Right hindlimb (tissue), 1 donor: ENCODE data around the gene RPL13A.

Experiments used
- DNase-seq: peaks from one replicate; pipeline ENCODE4 v3.0.0-alpha.2; 2018

Gene RPL13A

GRCh38 chr19:49512970-49513745 lies 25.8 kb downstream of the RPL13A start:
- peak; percentile 85 for DNase-seq

GRCh38 chr19:49513746-49514118 lies 26.3 kb downstream of the RPL13A start:
- no peak for DNase-seq

GRCh38 chr19:49514151-49514550 lies 26.7 kb downstream of the RPL13A start:
- no peak for DNase-seq

- DNase-seq = no peak
These were observed 28.4 kb downstream of the RPL13A start for GRCh38 chr19:49515767-49516166.

- DNase-seq = no peak
These were observed 30.6 kb downstream of the RPL13A start for GRCh38 chr19:49518033-49518432.

- no peak for DNase-seq
These were observed 33.4 kb downstream of the RPL13A start for GRCh38 chr19:49520705-49521319.

GRCh38 chr19:49524812-49525455 lies 37.5 kb downstream of the RPL13A start:
- no peak for DNase-seq

- DNase-seq = peak; percentile 51
These were observed 40.9 kb downstream of the RPL13A start for GRCh38 chr19:49528211-49528771.

- DNase-seq = no peak
These were observed 43.3 kb downstream of the RPL13A start for GRCh38 chr19:49530708-49531107.

GRCh38 chr19:49533551-49534488 lies 46.4 kb downstream of the RPL13A start:
- peak; percentile 84 for DNase-seq

- DNase-seq = no peak
These were observed 47.4 kb downstream of the RPL13A start for GRCh38 chr19:49534632-49535385.

GRCh38 chr19:49536921-49537462 lies 49.6 kb downstream of the RPL13A start:
- DNase-seq = no peak

GRCh38 chr19:49538643-49539042 lies 51.2 kb downstream of the RPL13A start:
- DNase-seq = no peak

GRCh38 chr19:49539192-49539952 lies 52.0 kb downstream of the RPL13A start:
- no peak for DNase-seq
